CD4-positive, alpha-beta T cell treated with Interleukin-2 at 100 ng/mL for 4 hours (primary cell): ENCODE data around the gene EIF3M.
"Not testable (repeated sequence)": the region's sequence is repeated elsewhere in the genome, so short reads cannot be mapped to it uniquely, and the experiment has no call there.

Experiments
- DNase-seq: peaks from one replicate; pipeline ENCODE4 v3.0.0-alpha.2; 2020; ENCODE audit warnings: low spot score

The EIF3M gene

DNA sequence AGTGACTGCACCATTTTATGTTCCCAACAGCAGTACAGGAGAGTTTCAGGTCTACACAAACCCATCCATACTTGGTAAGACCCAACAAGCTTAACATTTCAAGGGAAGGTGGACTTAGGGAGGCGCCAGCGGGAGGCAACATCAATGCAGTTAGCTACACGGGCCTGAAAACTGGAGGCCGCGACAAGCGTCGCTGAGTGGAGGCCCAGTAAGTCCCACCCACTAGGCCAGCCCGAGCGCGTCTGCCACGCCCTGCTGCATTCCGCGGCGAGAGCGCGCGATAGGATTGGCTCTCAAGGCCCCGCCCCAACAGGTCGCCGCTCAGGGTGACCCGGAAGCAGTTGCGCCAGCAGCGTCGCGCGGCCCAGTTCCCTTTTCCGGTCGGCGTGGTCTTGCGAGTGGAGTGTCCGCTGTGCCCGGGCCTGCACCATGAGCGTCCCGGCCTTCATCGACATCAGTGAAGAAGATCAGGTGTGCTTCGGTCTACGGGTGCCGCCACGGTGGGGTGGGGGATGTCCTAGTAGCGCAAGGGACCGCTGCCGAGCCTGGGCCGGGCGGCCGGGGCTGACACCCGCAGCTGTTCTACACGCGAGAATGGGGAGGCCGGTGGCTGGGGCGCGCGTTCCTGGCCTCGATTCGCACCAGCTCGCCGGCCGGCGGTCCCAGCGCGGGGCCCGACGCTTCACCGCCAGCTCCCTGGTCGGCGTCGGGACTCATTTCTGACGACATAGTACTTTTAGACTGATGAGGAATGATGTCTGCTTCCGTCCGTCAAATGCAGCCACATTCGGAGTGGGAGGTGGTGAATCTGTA is at the start of gene EIF3M:
Gene EIF3M, plus strand, starts transcription at position 373 of the 813 bp plus-strand sequence. Its CDS starts 57 bp downstream, at position 430.
- DNase-seq = peak; percentile 96

DNA sequence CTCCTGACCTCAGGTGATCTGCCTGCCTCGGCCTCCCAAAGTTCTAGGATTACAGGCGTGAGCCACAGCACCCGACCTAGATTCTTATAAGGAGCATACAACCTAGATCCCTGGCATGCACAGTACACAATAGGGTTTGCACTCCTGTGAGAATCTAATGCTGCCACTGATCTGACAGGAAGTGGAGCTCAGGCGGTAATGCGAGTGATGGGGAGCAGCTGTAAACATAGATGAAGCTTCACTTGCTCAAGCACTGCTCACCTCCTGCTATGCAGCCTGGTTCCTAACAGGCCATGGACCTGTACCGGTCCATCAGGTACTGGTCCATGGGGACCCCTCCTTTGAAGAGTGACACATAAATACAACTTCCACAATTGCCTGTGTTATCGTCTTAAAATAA is 44.8 kb upstream of the EIF3M start:
- DNase-seq = no peak

DNA sequence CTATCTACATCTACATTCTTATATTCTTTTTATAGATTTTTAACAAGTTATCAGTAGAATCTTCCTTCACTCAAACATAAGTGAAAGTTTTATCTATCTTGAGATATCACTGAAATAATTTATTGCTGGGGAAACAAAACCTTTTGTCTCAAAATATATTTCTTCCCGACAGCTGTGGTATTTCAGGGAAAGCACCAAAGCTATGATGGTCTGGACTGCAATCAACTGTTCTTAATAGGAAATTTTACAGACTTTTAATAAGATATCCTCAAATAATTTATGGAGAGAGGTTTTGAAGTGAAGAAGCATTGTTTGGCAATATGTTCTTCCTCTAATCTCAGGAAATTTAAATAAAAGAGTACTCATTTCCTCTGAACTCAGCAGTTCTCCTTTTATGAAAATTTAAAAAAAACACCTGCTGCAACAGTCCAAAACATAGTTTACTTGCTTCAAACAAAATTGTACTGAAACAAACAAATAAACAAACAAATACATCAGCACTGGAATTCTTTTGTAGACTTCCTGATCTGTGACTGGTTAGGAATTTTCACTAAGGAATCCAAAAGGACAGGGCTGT is 33.9 kb upstream of the EIF3M start:
- DNase-seq = no peak

DNA sequence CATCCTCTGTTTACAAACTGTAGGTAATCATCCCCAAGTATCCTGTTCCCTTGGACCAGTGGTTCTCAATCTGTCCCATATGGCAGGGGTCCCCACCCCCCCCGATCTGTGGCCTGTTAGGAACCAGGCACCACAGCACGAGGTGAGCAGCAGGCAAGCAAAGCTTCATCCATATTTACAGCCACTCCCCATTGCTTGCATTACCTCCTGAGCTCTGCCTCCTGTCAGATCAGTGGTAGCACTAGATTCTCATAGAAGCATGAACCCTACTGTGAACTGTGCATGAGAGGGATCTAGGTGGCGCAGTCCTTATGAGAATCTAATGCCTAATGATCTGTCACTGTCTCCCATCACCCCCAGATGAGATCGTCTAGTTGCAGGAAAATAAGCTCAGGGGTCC is 33.4 kb upstream of the EIF3M start:
- DNase-seq = no peak

DNA sequence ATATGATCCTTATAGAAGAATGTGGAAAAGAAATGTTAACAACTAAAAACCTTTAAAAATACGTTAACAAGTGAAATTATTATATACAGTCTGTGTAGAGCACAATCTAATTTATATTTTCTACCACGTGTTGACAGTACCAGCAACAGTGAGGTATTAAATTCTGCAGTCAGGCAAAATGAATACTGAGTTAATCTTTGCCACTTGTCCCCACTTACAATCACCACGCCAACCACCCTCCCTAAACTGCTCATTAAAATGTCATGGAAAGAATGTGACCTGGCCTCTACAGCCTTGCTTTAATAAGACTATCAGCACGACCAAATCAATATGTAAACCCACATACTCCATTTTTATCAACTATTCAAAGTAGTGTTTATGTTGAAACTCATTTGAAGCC is 28.5 kb upstream of the EIF3M start:
- DNase-seq = no peak

DNA sequence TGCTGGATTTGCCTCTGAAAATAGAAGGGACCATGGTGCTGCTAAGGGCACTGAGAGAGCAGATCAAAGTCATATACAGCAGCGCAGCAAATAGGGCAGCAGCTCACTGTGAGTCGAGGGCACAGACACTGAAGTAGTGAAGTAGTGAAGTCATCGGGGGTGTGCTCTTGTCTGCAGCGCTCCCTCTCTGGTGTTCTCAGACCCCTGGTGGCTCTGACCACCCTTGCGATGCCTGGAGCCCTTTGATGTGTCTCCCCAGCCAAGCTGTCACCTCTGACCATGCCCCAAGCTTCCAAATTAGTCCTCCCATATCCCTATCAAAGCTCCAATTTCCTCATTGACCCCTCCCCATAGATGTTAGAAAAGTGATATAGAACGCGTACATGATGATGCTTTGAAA is 27.7 kb upstream of the EIF3M start:
- no peak for DNase-seq

DNA sequence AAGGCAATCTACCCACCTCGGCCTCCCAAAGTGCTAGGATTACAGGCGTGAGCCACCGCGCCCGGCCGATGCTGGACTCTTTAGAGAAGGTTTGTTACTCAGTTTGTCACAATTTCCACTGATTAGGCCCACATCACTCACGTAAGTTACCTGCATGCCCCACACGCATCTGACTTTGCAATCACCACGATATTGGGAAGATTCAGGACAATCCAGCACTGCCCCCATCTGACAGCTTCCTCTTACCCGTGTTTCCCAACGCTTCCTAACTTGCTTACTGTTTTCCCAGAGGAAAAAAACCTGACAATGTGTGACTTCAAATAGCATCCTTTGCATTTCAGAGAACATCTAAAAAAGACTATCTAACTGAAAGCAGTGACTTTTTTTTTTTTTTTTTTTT is 21.8 kb upstream of the EIF3M start:
- DNase-seq = no peak

DNA sequence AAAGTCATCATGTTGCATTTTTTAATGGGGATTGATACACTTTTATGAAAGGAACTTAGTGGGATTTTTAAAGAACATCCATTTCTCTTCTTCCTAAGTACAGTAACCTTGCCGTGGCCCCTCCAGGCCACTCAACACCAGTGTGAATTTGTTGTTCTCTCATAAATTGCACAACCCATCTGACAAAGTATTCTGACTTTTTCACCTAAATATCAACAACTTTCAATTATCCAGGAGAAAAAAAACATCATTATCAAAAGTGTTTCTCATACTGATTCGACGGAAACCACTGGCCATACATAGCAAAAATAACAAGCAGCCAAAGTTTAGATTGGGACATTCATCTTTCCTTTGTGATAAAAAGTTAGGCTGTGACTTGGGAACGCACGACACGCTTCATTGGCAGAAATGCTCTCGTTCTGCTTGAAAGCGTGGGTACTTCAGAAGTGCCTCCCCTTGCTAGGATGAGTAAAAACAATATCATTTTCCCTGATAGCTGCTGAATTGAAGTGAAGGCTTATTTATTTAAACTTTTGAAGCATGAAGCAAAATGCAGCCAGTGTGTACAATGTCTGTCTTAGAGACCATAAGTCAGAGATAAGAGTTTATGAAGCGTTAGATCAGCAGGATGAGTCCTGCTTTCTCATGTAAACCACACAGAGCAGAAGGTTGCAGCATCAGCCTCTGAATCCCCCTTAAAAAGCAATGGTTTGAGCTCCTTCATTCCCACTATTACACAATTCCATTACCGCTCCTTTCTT is 20.6 kb upstream of the EIF3M start:
- DNase-seq = no peak

DNA sequence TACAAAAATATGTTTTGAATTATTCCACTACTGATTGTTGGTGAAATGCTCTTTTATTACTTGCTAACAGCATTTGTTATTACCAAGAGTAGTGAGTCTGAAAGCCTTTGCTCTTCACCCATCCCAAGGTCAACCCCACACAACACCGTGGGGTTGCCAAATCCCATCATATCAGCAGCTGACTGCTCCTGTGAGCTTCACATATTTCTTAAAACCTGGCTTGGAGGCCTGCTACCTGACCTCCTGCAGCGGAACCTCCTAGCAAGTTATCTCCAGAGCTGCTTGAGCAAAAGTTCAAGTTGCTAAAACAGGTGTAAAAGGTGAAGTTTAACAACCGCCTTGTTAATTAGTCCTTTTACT is 20.1 kb upstream of the EIF3M start:
- DNase-seq = no peak

DNA sequence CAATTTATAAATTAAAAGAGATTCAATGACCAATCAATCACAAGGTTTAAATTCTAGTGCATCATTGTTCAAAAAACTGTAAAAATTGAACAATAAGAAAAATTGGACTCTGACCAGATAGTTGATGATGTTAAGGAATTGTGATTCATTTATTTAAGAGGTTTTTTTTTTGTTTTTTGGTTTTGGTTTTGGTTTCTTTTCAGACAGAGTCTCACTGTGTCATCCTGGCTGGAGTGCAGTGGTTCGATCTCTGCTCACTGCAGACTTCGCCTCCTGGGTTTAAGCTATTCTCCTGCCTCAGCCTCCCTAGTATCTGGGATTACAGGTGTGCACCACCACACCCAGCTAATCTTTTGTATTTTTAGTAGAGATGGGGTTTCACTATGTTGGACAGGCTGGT is 17.1 kb upstream of the EIF3M start:
- DNase-seq = no peak

DNA sequence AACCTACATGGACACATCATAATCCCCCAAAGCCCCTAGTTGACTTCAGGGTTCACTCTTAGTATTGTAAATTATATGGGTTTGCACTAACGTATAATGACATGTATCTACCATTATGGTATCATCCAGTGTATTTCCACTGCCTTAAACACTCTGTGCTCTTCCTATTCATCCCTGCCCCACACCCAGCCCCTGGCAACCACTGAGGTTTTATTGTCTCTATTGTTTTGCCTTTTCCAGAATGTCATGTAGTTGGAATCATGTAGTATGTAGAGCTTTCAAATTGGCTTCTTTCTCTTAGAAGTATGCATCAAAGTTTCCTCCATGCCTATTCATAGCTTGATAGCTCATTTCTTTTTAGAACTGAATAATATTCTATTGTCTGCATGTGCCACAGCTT is 16.5 kb upstream of the EIF3M start:
- no peak for DNase-seq

DNA sequence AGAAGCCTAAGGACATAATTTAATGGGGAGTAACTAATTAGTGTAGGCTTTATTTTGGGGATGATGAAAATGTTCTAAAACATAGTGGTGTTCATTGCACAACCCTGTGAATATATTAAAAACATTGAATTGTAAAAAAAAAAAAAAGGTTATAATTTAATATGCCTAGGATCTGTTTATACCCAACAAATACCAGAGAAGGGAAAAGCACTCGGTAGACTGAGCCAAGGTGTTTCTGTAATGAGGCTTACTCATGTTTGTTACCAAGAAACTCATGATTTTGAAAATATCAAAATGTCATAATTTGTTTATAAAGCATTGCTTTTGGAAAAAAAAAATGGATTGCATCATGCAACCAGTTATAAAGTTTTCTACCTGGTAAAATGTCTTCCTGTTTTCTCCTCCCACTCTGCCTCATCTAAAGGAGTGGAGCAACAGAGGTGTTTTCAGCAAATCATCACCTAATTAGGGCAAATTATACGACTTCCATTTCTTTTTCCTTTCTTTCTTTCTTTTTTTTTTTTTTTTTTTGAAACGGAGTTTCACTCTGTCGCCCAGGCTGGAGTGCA is 14.2 kb upstream of the EIF3M start:
- no peak for DNase-seq

DNA sequence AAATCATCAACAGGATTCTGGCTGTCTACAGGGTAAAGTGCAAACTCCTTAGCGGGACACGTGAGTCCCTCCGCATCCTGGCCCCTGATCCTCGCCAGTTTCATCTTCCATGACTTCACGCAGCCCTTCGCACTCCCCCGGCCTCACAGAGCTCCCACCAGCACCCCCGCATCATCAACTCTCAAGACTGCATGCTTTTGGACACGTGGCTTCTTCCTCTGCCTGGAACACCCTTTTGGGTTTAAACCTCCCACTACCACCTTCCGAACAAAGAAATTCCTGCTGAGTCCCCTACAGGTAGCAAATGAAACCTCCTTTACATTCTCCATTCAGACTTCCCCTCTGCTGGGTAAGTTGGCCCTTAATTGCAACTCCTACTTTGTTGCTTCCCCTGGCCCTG is 12.6 kb upstream of the EIF3M start:
- no peak for DNase-seq

DNA sequence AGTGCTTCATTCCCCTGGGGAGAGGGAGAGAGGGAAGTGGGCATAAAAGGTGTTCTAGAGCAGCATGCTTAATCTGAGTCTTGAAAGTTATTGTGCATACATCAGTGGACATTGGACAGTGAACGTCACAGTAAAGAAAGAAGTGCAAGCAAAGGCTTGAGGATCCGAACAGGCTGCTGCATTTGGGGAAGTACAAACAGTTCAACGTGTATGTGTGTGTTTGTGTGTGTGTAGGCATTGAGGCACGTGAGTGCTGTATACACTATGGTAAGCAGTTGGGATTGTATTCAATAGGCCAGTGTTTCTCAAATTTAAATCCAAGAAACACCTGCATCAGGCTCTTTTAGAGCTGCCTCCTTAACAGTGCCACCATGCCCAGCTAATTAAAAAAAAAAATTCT is 10.4 kb upstream of the EIF3M start:
- DNase-seq = no peak

DNA sequence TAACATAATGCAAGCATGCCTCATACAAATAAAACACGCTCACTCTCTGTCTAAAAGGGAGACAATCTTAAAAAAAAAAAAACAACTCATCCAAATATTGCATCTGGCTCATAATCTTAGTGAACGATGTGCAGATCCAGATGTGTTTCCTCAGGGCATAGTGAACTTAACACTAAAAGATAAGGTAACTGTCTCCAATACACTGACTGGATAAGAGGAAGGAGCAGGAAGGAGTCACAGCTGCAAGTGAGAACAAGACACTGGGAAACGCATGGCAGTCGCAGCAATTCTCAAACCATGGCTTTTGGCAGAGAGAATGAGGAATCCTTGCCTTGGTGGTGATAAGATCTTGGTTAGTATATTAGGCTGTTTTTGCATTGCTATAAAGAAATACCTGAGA is 9.2 kb upstream of the EIF3M start:
- no peak for DNase-seq

DNA sequence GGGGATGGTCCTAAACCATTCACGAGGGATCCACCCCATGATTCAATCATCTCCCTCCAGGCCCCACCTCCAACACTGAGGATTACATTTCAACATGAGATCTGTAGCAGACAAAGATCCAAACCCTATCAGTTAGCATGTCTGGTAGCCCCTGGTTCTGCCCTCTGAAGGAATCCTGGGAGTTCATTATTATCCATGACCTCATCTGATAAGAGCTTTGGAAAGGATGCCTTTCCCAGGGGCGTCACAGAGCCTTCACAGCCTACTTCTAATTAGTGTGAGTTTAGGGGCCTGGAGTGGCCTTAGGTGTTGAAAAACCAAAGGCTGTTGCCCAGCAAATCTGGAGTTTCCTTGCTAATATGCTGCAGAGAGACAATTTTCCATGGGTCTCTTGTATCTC is 8.6 kb upstream of the EIF3M start:
- no peak for DNase-seq

DNA sequence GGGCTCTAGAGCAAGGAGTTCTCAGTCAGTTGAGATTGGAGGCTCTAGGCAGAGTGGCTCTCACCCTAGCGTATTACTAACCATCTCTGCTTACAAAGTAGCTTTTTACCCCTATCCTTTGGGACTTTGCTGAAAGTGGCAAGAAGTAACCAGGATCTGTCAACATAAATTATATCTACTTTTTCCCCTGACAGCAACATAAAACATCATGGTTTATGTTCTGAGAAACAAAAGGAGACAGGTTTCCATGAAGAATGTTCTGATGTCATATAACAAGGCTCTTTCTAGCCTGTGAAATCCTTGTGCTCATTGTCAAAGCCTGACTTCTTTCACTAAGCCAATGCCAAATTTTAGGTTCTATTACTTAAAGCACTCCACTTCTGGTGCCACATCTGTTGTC is 7.2 kb upstream of the EIF3M start:
- no peak for DNase-seq

DNA sequence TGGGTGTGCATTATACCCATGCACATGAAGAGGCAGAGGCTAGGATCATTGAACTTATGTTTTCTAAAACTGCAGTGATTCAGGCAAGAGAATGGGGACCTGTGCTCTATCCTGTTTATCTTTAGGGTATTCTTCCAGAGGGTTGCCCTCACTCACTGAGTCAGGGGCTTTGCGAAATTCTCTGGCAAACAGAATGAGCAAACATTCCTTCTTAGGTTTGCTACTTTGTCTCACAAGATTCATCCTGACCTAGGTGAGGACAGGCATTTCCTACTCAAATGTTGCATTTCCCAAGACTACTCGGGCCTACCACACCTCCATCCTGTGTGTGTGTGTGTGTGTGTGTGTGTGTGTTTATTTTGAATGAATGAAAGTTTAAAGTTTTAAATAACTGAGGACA is 2.7 kb upstream of the EIF3M start:
- no peak for DNase-seq

DNA sequence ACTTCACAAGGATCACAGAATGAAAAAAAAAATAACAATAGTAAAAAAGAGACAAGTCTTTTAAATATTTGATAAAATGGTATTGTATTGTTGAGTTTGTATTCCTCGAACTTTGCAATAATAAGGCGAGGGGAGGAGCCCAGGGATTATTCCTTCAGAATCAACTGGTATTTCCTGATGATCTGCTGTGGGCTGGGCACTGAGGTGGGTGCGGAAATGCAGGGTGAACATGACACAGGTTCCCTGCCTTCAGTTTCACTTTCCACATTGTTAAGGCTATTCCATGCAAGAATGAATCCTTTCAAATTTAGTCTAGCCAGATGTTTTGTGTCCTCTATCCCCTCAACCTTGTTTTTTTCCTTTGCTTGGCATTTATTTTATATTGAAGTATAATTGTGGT is 2.1 kb upstream of the EIF3M start:
- no peak for DNase-seq

DNA sequence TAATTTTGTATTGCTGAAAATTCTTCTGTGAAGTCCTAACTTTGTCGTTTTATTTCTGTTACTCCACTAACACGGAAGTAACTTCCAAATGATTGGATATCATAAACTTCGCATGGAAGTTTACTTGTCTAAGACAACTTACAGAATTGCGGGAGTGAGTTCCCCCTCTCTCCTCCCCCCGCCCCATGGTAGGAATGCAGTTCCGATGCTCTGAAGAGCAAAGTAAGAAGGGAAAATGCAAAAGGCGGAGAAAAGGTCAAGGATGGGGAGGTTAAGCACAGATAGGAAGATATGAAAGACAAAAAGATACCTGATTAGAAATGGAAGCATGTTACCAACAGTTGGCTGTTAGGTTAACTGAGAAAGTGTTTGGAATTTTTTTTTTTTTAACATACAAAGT is 1.3 kb downstream of the EIF3M start:
- DNase-seq = no peak

DNA sequence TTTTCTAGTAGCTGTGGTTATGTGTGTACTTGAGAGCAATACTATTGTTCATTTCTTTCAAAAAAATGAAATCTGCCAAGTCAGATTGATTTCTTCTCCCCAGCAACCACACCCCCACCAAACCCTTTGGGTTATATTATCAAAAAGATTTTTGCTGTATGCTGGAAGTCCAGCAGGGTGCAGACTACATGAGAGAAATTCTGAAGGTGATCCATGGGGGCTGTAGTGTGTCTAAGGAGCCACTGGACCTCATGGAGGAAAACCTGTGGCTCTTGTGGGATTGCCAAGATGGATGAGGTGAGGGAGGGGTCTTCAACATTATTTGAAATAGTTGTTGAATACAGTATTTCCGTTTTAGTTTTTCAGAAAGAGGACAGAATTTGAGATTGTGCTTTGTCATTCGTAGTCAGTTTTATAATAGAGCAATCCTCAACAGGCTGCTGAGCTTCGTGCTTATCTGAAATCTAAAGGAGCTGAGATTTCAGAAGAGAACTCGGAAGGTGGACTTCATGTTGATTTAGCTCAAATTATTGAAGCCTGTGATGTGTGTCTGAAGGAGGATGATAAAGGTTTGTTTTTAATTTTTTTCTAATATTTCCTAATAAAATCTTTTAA is 3.1 kb downstream of the EIF3M start:
- DNase-seq = no peak

DNA sequence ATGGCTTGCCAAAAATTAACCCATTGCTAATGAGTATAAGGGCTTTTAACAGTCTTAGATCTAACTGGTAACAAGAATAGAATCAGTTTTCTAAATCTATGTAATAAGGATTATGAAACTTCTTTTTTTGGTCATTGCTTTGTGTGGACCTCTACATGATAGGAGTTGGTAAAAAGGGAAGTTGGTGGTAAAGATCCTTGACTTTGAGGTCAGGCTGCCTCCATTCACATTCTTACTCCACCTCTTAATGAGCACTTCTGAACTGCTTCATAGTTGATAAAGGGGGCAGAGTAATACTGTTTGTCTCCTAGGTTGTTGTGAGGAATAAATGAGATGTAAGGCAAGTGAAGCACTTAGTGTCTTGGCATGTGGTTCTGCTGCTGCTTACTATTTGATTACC is 10.6 kb downstream of the EIF3M start:
- no peak for DNase-seq

DNA sequence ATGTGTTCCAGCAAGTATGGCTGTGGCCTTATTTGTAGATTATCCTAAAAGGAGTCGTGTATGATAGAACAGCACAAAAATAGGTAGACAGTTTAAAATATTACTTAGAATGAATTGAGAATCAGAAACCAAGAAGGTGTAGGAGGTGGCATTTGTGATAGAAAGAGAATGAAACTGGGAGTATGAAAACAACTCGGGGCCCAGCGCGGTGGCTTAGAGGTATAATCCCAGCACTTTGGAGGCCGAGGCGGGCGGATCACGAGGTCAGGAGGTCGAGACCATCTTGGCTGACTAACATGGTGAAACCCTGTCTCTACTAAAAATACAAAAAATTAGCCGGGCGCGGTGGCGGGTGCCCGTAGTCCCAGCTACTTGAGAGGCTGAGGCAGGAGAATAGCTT is 12.5 kb downstream of the EIF3M start:
- not testable (repeated sequence) for DNase-seq
